IPS-15b (cell line): Measurements from ENCODE around the gene DHX35.
"Not testable (repeated sequence)": the region's sequence is repeated elsewhere in the genome, so short reads cannot be mapped to it uniquely, and the experiment has no call there.

Experiments used
- H3K27me3 ChIP-seq: one replicate; pipeline ENCODE4 v1.6.1; 2013; ENCODE audit warnings: low read length; ENCODE audit not compliant: control insufficient read depth, insufficient read depth
- H3K36me3 ChIP-seq: one replicate; pipeline ENCODE4 v1.6.1; 2013; ENCODE audit warnings: low read length; ENCODE audit not compliant: control insufficient read depth, insufficient read depth
- H3K4me1 ChIP-seq: one replicate; pipeline ENCODE4 v1.6.1; 2013; ENCODE audit warnings: mild to moderate bottlenecking, low read length; ENCODE audit not compliant: control insufficient read depth, insufficient read depth
- H3K4me3 ChIP-seq: one replicate; pipeline ENCODE4 v1.5.1; 2013; ENCODE audit warnings: low read depth, low read length
- H3K9ac ChIP-seq: one replicate; pipeline ENCODE4 v1.6.1; 2013; ENCODE audit warnings: low read depth, mild to moderate bottlenecking, low read length
- H3K9me3 ChIP-seq: one replicate; pipeline ENCODE4 v1.6.1; 2013; ENCODE audit warnings: mild to moderate bottlenecking, low read length; ENCODE audit not compliant: control insufficient read depth, insufficient read depth

Gene DHX35

DNA sequence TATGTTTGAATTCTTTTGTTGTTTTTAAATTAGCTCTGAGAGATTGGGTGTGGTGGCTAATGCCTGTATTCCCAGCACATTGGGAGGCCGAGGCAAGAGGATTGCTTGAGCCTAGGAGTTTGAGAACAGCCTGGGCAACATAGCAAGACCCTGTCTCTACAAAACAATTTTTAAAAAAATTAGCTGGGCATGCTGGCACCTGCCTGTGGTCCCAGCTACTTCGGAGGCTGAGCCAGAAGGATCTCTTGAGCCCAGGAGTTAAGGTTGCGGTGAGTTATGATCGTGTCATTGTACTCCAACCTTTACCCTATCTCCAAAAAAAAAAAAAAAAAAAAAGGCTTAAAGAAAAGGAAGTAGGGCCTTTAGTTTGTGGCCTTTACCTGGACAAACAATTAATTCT lies 22.9 kb downstream of the DHX35 start:
- Histone ChIP-seq H3K27me3 (no peaks in the 10 kb centered on the region), H3K4me1 (peaks cover 3% of the 10 kb centered on the region), H3K36me3 (peaks cover 5% of the 10 kb centered on the region), H3K9me3 (no peaks in the 10 kb centered on the region), H3K9ac (no peak overlapping the region), H3K4me3 (no peak overlapping the region)

DNA sequence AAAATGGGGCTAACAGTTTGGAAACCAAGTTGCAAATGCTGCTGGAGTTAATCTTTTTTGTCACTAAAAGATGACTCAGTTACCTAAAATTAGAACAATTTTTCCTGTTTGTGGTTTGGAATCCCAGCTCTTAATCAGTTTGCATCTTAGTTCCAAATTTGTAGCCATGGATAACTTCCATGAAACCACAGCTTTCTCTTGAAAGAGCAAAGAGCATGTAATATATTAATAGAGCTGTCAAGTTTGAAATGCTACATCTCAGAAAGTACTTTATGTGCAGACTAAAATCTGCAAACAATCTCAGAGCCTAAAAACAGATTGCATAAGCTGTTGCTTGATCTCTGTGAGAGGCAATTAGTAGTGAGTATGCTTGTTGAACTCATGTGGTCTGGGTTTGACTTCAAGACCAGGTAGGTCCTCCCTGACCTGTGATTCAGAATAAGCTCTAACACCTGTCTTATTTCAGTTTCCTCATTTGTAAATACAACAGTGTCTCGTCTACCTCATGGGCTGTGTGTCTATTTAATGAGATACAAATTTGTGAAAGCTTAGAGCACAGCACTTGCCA lies 23.5 kb downstream of the DHX35 start:
- no peak overlapping the region for H3K4me3 ChIP-seq
- peaks cover 3% of the 10 kb centered on the region for H3K4me1 ChIP-seq
- H3K27me3 ChIP-seq = no peaks in the 10 kb centered on the region
- H3K36me3 ChIP-seq = peaks cover 7% of the 10 kb centered on the region
- H3K9ac ChIP-seq = no peak overlapping the region
- no peaks in the 10 kb centered on the region for H3K9me3 ChIP-seq

DNA sequence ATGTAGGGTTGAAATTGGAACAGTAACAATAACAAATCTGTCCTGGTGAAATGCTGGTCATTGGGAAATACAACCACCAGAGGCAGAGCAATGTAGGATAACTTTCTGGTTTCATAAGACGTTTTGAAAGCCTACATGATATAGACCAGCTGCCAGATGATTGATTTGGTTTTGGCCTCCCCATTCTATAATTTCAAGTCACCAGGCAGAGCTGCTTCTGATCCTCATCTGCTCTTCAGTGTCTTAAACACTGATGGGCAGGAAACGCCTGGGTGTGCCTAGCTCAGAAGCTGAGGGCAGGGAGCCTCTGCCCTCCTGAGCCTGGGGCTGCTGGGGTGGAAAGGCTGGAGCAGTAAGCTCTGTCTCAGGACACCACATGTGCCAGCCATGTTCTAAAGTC lies 24.5 kb downstream of the DHX35 start:
- H3K4me3 ChIP-seq = no peak overlapping the region
- H3K9ac ChIP-seq = no peak overlapping the region
- no peaks in the 10 kb centered on the region for H3K27me3 ChIP-seq
- H3K9me3 ChIP-seq = no peaks in the 10 kb centered on the region
- peaks cover 7% of the 10 kb centered on the region for H3K36me3 ChIP-seq
- peaks cover 3% of the 10 kb centered on the region for H3K4me1 ChIP-seq

DNA sequence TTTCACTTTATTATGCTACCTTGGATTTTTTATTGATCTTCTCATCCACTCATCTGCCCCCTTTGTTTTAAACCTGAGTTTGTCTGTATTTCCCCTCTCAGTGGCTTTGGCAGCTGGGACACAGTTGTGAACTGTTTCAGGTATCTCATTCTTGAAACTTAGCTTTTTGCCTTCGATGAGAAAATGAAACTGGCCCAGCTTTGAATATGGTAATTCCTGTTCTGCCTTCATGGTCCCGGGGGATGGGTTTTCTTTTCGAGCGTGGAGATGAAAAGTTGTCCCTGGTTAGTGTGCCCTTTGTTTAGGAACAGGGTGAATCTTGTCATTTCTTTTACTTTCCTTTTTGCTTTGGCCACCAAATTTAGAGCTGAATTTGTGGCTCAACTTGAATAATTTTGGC lies 25.6 kb downstream of the DHX35 start:
- Histone ChIP-seq H3K9ac (no peak overlapping the region), H3K4me3 (no peak overlapping the region), H3K4me1 (peaks cover 3% of the 10 kb centered on the region), H3K27me3 (no peaks in the 10 kb centered on the region), H3K36me3 (peaks cover 7% of the 10 kb centered on the region), H3K9me3 (no peaks in the 10 kb centered on the region)

DNA sequence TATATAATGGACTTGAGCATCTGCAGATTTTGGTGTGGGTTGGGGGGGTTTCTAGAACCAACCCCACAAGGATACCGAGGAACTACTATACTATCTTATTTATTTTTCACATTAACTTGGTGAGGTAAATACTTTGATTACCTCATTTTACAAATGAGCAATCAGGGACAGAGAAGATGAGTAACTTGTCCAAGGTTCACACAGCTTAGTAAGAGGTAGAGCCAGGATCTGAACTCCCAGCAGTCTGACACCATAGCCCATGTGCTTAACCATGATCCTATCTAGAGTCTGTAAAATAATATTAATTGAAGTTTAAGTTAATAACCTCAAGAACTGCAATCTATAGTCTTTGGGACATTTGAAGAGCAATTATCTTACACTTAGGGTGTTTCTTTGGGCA lies 28.6 kb downstream of the DHX35 start:
- Histone ChIP-seq H3K4me3 (no peak overlapping the region), H3K9me3 (no peaks in the 10 kb centered on the region), H3K9ac (no peak overlapping the region)

DNA sequence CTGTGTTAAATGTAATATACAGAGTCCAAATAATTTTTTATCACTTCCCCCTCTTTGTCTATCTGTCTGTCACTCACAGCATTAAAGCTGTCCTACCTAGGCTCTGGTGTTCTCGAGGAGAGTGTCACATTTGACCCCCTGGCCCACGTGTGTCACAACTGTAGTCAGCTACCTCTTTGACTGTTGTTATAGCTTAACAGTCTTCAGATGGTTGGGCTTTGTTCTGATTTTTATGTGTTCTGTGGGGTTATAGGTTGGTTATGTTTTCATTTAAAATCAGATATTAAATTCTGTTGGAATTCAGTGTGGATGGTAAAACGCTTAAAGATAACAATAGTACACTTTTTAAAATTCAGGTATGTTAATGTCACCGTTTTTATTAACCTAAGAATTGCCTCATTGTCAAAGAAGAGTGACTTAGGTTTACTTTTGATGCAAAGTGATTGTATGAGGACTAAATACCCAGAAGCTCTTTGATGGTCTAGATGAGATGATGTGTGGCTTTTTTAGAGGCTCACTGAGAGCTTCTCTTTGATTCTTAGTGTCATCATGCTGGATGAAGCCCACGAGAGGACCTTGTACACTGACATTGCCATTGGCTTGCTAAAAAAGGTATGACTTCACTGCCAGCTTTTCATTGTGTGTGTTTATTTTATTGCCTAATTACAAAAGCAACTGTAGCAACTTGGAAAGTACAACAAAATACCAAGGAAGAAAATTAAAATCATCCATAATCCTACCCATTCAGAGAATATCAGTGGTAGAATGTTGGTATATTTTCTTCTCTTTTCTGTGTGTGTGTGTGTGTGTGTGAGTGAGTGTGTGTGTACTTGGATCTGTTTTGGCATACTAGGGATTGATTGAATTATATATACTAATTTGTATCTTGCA lies 29.9 kb downstream of the DHX35 start:
- Histone ChIP-seq H3K9ac (no peak overlapping the region), H3K9me3 (no peaks in the 10 kb centered on the region), H3K4me1 (peaks cover 3% of the 10 kb centered on the region), H3K27me3 (no peaks in the 10 kb centered on the region), H3K36me3 (peaks cover 3% of the 10 kb centered on the region), H3K4me3 (no peak overlapping the region)

More for the DNA sequence above, 28.6 kb downstream of the DHX35 start:
- Histone ChIP-seq H3K27me3 (no peaks in the 10 kb centered on the region), H3K4me1 (peaks cover 3% of the 10 kb centered on the region), H3K36me3 (peaks cover 3% of the 10 kb centered on the region)

DNA sequence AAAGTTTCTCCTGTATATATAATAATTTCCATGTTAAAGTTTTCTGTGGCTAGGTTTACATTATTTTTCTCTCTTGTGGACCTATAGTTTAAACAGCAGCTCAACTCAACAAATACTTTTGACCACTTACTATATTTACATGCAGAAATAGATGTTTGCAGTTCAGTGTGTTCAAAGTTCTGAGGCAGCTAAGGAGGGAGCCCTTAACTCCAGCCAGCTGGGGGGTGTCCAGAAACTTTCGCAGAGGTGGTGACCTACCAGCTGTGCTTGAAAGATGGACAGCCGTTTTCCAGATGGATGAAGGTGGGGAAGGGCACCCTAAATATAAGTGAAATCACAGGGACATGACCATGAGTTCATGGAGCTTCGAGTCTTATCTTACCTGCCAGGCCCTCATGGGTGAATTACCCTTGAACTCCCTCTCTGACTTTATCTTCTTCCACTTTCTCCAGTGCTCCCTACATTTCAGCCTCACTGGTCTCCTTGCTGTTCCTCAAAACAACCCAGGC lies 33.4 kb downstream of the DHX35 start:
- Histone ChIP-seq H3K36me3 (no peaks in the 10 kb centered on the region), H3K4me1 (no peaks in the 10 kb centered on the region)

DNA sequence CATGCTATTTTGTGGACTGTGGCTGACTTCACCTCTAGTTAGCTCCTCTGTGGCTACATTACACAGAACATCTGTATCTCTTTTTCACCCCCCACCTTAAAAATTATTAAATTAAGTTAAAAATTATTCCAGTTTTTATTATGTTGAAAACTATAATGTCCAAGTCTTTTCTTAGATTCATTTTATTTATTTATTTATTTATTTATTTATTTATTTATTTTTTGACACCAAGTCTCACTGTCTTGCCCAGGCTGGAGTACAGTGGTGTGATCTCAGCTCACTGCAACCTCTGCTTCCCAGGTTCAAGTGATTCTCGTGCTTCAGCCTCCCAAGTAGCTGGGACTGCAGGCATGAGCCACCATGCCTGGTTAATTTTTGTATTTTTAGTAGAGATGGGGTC lies 34.7 kb downstream of the DHX35 start:
- H3K4me3 ChIP-seq, H3K9ac ChIP-seq, H3K4me1 ChIP-seq, H3K36me3 ChIP-seq, H3K27me3 ChIP-seq, H3K9me3 ChIP-seq: not testable (repeated sequence)

More for the DNA sequence above, 33.4 kb downstream of the DHX35 start:
- Histone ChIP-seq H3K27me3 (no peaks in the 10 kb centered on the region), H3K9ac (no peak overlapping the region), H3K4me3 (no peak overlapping the region), H3K9me3 (no peaks in the 10 kb centered on the region)

DNA sequence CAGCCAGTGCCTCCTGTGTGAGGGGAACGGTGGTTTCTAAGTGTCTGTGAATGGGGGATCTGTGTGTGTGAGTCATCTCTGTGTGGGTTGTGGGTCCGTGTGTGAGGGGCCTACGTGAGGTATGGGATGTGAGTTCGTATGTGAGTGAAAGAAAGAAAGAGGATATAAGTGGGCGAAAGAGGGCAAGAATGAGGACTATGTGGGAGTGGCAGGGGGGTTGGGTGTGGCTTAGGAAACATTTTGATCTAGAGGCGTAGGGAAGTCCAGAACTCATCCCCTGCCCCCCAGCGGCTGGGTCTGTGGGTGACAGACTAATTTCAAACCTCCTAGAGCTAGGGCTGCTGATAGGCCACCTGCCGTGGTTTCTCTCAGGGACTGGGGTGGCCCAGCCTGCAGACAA lies 35.5 kb downstream of the DHX35 start:
- Histone ChIP-seq H3K9me3 (no peaks in the 10 kb centered on the region), H3K36me3 (peaks cover 5% of the 10 kb centered on the region), H3K4me1 (no peaks in the 10 kb centered on the region), H3K9ac (no peak overlapping the region), H3K27me3 (no peaks in the 10 kb centered on the region), H3K4me3 (no peak overlapping the region)

DNA sequence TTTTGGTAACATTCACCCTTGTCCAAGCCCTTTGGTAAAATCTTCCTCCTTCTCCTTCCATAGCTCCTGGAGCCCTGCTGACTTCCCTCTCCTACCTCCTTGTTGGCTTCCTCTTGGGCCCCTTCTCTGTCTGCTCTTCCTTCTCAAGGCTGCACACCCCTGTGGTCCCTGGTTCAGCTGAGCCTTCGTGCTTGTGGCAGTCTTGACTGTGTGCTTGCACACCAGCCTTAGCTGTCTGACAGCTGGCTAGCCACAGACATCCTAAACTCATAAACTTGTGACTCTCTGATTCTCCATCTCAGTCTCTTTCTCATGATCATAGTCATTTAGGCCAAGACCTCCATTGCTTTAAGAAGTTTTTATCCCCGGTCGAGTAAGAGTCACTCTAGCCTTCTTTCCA lies 37.1 kb downstream of the DHX35 start:
- H3K27me3 ChIP-seq = no peaks in the 10 kb centered on the region
- H3K4me3 ChIP-seq = no peak overlapping the region
- no peaks in the 10 kb centered on the region for H3K9me3 ChIP-seq
- H3K36me3 ChIP-seq = peaks cover 9% of the 10 kb centered on the region
- H3K4me1 ChIP-seq = no peaks in the 10 kb centered on the region
- no peak overlapping the region for H3K9ac ChIP-seq

DNA sequence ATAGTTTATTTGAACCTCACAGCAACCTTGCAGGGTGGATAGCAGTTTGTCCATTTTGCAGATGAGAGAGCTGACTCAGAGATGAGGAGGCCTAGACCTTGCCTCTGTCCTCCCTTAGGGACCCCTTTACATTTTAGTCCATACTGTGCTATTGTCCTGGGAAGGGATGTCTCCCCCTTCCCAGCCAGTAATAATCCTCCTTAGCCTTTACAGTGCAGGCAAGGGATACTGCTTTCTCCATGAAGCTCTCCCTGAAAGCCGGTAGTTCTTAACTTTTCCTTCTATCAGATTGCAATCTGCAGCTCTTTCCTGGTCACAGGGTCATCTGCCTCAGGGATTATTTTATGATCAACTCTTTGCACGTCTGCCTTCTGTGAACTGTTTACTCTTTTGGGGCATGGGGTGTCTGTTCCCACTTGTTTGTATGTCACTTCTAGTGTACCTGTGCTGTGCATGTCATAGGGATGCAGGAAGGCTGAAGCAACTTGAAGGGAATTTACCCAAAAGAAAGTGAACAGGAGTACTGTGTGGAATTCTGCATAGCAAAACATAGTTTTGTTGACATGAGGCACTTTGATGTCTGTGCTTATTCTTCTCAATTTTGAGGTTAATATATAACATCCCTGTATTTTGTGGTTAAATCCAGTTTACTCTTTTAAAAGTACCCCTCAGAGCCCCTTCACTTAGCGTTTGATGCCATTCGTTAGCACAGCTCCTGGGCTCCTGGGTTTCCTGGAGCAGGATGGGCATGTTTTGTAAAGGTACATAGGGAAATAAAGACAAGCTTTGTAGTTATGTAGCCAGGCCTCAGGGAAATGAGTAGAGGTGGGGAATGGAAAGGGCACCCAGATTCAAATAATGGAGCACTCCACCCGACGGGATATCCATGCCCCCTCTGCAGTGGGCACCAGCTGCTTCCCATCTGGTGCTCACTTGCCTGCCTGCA lies 38.1 kb downstream of the DHX35 start:
- Histone ChIP-seq H3K27me3 (no peaks in the 10 kb centered on the region), H3K4me3 (no peak overlapping the region), H3K4me1 (no peaks in the 10 kb centered on the region), H3K9ac (no peak overlapping the region), H3K36me3 (peaks cover 15% of the 10 kb centered on the region), H3K9me3 (no peaks in the 10 kb centered on the region)
